K562 (cell line): ENCODE measurements around the gene NMUR1. TPM values are rescaled to one million over a fixed set of nuclear protein-coding genes. Genes with fewer than 3 reads are reported as not detected.

Experiments used
- ATAC-seq: fragments of 200-7000 bp; cut with Tn5 transposase; 3 replicates; pipeline ENCODE4 v1.9.1; 2020; ENCODE audit warnings: moderate library complexity
- BruUV-seq: library from RNA; stranded (reverse); fragments of 400-500 nt; replicated peaks from 2 replicates; lab custom pipeline; 2021; lab: Mats Ljungman, UMichigan
- CTCF ChIA-PET: fragments of 300-600 bp; formaldehyde crosslinking; extraction: SDS; loops from one replicate; lab custom pipeline; 2021; ENCODE audit warnings: low intra/inter-chr PET ratio; lab: Yijun Ruan, JAX
- POLR2A ChIA-PET: fragments of 300-600, 350-650 bp; sonication (Branson Sonifier 250); formaldehyde crosslinking; extraction: SDS; loops from one replicate; lab custom pipeline; 2021; ENCODE audit warnings: antibody characterized with exemption, inconsistent platforms; lab: Yijun Ruan, JAX
- DNase-seq, 4 experiments: peaks; one replicate each; pipeline versions ENCODE4 v3.0.0 to v3.0.0-alpha.2; 2011 to 2018; ENCODE audit warnings: low spot score in 3 of 4, mixed read lengths in 3 of 4; ENCODE audit errors: extremely low read depth in 1 of 4
- FAIRE-seq: peaks from 2 replicates; lab custom pipeline; 2011; peaks lifted over from hg19 to GRCh38; lab: Jason Lieb, UNC
- H2AFZ ChIP-seq: 2 replicates; pipeline ENCODE4 v1.6.0; 2011; ENCODE audit warnings: low read depth, low read length, control low read depth, inconsistent platforms
- H3K27ac ChIP-seq: fragments of 200-600 bp; 3 replicates; pipeline ENCODE4 v1.8.0; 2011; ENCODE audit warnings: low read depth, mild to moderate bottlenecking, control low read depth, inconsistent platforms, low read length, moderate library complexity, mixed read lengths; ENCODE audit errors: extremely low read depth
- H3K27me3 ChIP-seq, 2 experiments: fragments of 300-600 bp in 1 of 2; 2 replicates in 1 of 2; 3 replicates in 1 of 2; pipeline versions ENCODE4 v1.6.0 to v1.8.0; 2011; ENCODE audit warnings: inconsistent platforms in 2 of 2, low read length in 2 of 2, mild to moderate bottlenecking in 1 of 2, mixed read lengths in 1 of 2, moderate library complexity in 1 of 2; ENCODE audit not compliant: control insufficient read depth in 2 of 2, insufficient read depth in 2 of 2
- H3K36me3 ChIP-seq: fragments of 300-600 bp; 3 replicates; pipeline ENCODE4 v1.8.0; 2011; ENCODE audit warnings: mild to moderate bottlenecking, low read length, inconsistent platforms; ENCODE audit not compliant: control insufficient read depth, insufficient read depth
- H3K4me1 ChIP-seq, 2 experiments: fragments of 200-600 bp in 1 of 2; replicated peaks in 1 of 2; 2 replicates in 1 of 2; 3 replicates in 1 of 2; pipeline versions ENCODE4 v1.5.1 to v1.8.0; 2011; ENCODE audit warnings: inconsistent platforms in 2 of 2, low read length in 2 of 2, mild to moderate bottlenecking in 1 of 2, mixed read lengths in 1 of 2, moderate library complexity in 1 of 2; ENCODE audit not compliant: control insufficient read depth in 2 of 2, insufficient read depth in 2 of 2
- H3K4me2 ChIP-seq: 2 replicates; pipeline ENCODE4 v1.6.1; 2011; ENCODE audit warnings: low read length, control low read depth, inconsistent platforms, mixed read lengths; ENCODE audit not compliant: insufficient read depth
- H3K4me3 ChIP-seq: fragments of 200-600 bp; sonication (generic), shearing (Covaris generic); 2 replicates; pipeline ENCODE4 v1.5.1; 2016; ENCODE audit warnings: control low read depth, inconsistent platforms
- H3K79me2 ChIP-seq: fragments of 200-600 bp; 3 replicates; pipeline ENCODE4 v1.8.0; 2011; ENCODE audit warnings: low read length, inconsistent platforms; ENCODE audit not compliant: control insufficient read depth, insufficient read depth
- H3K9ac ChIP-seq, 2 experiments: 2 replicates each; pipeline versions ENCODE4 v1.6.0 to v1.6.1; 2011; ENCODE audit warnings: low read depth in 2 of 2, low read length in 2 of 2, control low read depth in 1 of 2, inconsistent platforms in 1 of 2, mild to moderate bottlenecking in 1 of 2, mixed read lengths in 1 of 2; ENCODE audit not compliant: insufficient read depth in 1 of 2
- H3K9me1 ChIP-seq: one replicate; pipeline ENCODE4 v1.6.0; 2011; ENCODE audit warnings: inconsistent platforms, mild to moderate bottlenecking, low read length, moderate library complexity; ENCODE audit not compliant: control insufficient read depth, insufficient read depth
- H3K9me3 ChIP-seq: replicated peaks from 2 replicates; pipeline ENCODE4 v1.5.1; 2011; ENCODE audit warnings: low read depth, low read length, inconsistent platforms; ENCODE audit not compliant: control insufficient read depth, insufficient read depth
- H4K20me1 ChIP-seq: replicated peaks from 2 replicates; pipeline ENCODE4 v1.6.1; 2011; ENCODE audit warnings: low read length, inconsistent platforms, mixed read lengths; ENCODE audit not compliant: control insufficient read depth, insufficient read depth
- HNRNPUL1 ChIP-seq: fragments of 200-400 bp; formaldehyde crosslinking; IDR thresholded peaks from 2 replicates; pipeline ENCODE4 v1.6.1; 2017; ENCODE audit warnings: low read length
- KLF6 ChIP-seq: fragments of 250-450 bp; sonication (Bioruptor Pico); IDR thresholded peaks from 2 replicates; pipeline ENCODE4 v1.4.0; 2020; ENCODE audit warnings: mild to moderate bottlenecking, moderate library complexity, borderline replicate concordance
- NFATC3 ChIP-seq: fragments of 450-650 bp; IDR thresholded peaks from 2 replicates; pipeline ENCODE4 v1.6.1; 2017; ENCODE audit warnings: mild to moderate bottlenecking
- RAD21 ChIP-seq, 2 experiments: fragments of 250-450 bp in 1 of 2; fragments of 450-650 bp in 1 of 2; sonication (Bioruptor Pico) in 1 of 2; formaldehyde crosslinking in 1 of 2; IDR thresholded peaks in 1 of 2; conservative IDR thresholded peaks in 1 of 2; 2 replicates each; pipeline versions ENCODE4 v1.4.0 to v1.8.0; 2020 to 2022; ENCODE audit warnings: mild to moderate bottlenecking in 2 of 2, moderate library complexity in 1 of 2
- ZNF134 ChIP-seq: fragments of 250-450 bp; sonication (Bioruptor Pico); conservative IDR thresholded peaks from 2 replicates; pipeline ENCODE4 v1.4.0; 2020
- WGBS: fragments of 100-300 bp; shearing (Covaris generic); methylation state at CpG from one replicate; pipeline ENCODE4 v1.1.6; 2016; ENCODE audit warnings: low coverage, mixed read lengths; ENCODE audit not compliant: insufficient coverage; ENCODE audit errors: missing lambda C conversion rate; 5-methylcytosine and 5-hydroxymethylcytosine counted together
- in situ Hi-C: fragments of 300-500 bp; cut with MboI; formaldehyde crosslinking; loops from 4 replicates; pipeline ENCODE4 v1.15.0; 2018; ENCODE audit warnings: inconsistent platforms, mixed read lengths
- intact Hi-C: fragments of 100-400 bp; cut with micrococcal nuclease; formaldehyde crosslinking; loops from 2 replicates; pipeline ENCODE4 v1.14.2; 2022
- polyA plus RNA-seq, 8 experiments: library from polyadenylated mRNA; depleted of rRNA in 4 of 8; stranded (reverse) in 5 of 8; unstranded in 3 of 8; fragments of >200 nt; fragmentation: Nextera tagmentation in 2 of 8; fragmentation: Illumina TruSeq in 1 of 8; extraction: Ambion mirVana in 2 of 8; extraction: Trizol in 1 of 8; gene quantifications; 2 replicates each; pipeline versions ENCODE4 v1.2.1 to v1.2.3, GENCODE V29; 2011 to 2014; ENCODE audit warnings: inconsistent platforms in 1 of 8, missing spikeins in 1 of 8
- total RNA-seq, 7 experiments: library from RNA; depleted of rRNA in 6 of 7; stranded (reverse); fragments of >200 nt in 6 of 7; fragmentation: Illumina TruSeq in 2 of 7; extraction: Trizol in 2 of 7; gene quantifications; 2 replicates each; pipeline versions ENCODE4 v1.2.1 to v1.2.3, GENCODE V29; 2011 to 2021; ENCODE audit warnings: low replicate concordance in 1 of 7
- TF ChIP-seq, protein P1 (sequence below): fragments of 450-650 bp; IDR thresholded peaks from 2 replicates; pipeline ENCODE4 v1.6.1; 2018; ENCODE audit warnings: mild to moderate bottlenecking, low read depth; ENCODE audit not compliant: partially characterized antibody
- TF ChIP-seq, protein P2 (sequence below): sonication (generic); formaldehyde crosslinking; IDR thresholded peaks from 2 replicates; pipeline ENCODE4 v1.9.0; 2022; ENCODE audit warnings: mild to moderate bottlenecking, missing genetic modification reagents
- TF ChIP-seq, protein P3 (sequence below), 3 experiments: IDR thresholded peaks in 2 of 3; conservative IDR thresholded peaks in 1 of 3; 2 replicates each; pipeline ENCODE4 v1.5.1; 2011 to 2012; ENCODE audit warnings: low read length in 3 of 3, mild to moderate bottlenecking in 3 of 3, control low read depth in 2 of 3, improper control_type of control experiment in 1 of 3, inconsistent platforms in 1 of 3, low read depth in 1 of 3, mixed read lengths in 1 of 3, moderate library complexity in 1 of 3; ENCODE audit not compliant: insufficient read depth in 2 of 3
- TF ChIP-seq, protein P4 (sequence below): sonication (generic); formaldehyde crosslinking; IDR thresholded peaks from 2 replicates; pipeline ENCODE4 v1.8.1; 2023; ENCODE audit warnings: mild to moderate bottlenecking, missing genetic modification reagents

NMUR1 gene
- total and polyA plus RNA-seq, 9 of the 15 experiments (the other 6 are each of a cell fraction or from before 2014, with no cell fraction given): 0.01 to 0.27 (median 0.15) TPM

DNA sequence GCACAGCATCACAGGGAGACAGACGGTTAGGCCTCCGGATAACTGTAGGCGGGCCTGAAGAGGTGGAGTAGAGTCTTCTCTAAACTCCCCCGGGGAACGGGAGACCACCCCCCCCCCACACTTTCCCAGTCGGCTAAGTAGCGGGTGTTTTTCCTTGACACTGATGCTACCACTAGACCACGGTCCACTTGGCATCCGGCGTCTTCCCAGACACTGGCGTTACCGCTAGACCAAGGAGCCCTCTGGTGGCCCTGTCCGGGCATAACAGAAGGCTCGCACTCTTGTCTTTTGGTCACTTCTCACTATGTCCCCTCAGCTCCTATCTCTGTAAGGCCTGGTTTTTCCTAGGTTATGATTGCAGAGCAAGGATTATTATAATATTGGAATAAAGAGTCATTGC lies 40.3 kb downstream of the NMUR1 start:
- no peak overlapping the region for H3K9ac ChIP-seq
- no peaks in the 10 kb centered on the region for H3K36me3 ChIP-seq
- WGBS: 46% methylated on average over 11 of the region's 14 CpGs
- ChIA-PET CTCF (no interaction called here), POLR2A (interaction anchor here (0.6 kb wide), 1 partner anchor 250 kb away, joined by 3 read pairs; no protein-coding TSS in a partner anchor)
- no peak overlapping the region for H3K4me3 ChIP-seq
- intact Hi-C loops: loop anchor here (2.0 kb wide), 1 partner anchor 263 kb away; no protein-coding TSS in a partner anchor
- no peak overlapping the region for H3K27ac ChIP-seq
- H3K79me2 ChIP-seq: no peaks in the 10 kb centered on the region
- H3K4me2 ChIP-seq: no peak overlapping the region
- no peaks in the 10 kb centered on the region for H3K4me1 ChIP-seq
- ATAC-seq (peak; percentile 61; the same call in 2 of the 3 replicates), FAIRE-seq (no peak), DNase-seq (peak in 1 of 4 experiments; percentile 22)
- in situ Hi-C loops: no loop called here
- no peaks in the 10 kb centered on the region for H4K20me1 ChIP-seq
- H3K27me3 ChIP-seq: no peaks in the 10 kb centered on the region
- no TSS peak for BruUV-seq
- no peaks in the 10 kb centered on the region for H3K9me1 ChIP-seq
- H2AFZ ChIP-seq: no peak overlapping the region
- no peaks in the 10 kb centered on the region for H3K9me3 ChIP-seq
- TF ChIP-seq HNRNPUL1 (no peak), NFATC3 (no peak), ZNF134 (no peak), RAD21 (CRISPR knock-in tag; conservative IDR thresholded peaks at IDR 0.05 in 1 of 2, IDR thresholded peaks at IDR 0.05 in 1 of 2) (peak in 1 of 2 experiments; percentile 53; a peak in 2 of 4 replicates), KLF6 (no peak)
- TF ChIP-seq, protein P1, sequence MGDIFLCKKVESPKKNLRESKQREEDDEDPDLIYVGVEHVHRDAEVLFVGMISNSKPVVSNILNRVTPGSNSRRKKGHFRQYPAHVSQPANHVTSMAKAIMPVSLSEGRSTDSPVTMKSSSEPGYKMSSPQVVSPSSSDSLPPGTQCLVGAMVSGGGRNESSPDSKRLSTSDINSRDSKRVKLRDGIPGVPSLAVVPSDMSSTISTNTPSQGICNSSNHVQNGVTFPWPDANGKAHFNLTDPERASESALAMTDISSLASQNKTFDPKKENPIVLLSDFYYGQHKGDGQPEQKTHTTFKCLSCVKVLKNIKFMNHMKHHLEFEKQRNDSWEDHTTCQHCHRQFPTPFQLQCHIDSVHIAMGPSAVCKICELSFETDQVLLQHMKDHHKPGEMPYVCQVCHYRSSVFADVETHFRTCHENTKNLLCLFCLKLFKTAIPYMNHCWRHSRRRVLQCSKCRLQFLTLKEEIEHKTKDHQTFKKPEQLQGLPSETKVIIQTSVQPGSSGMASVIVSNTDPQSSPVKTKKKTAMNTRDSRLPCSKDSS: peak; percentile 9
- TF ChIP-seq, protein P2, sequence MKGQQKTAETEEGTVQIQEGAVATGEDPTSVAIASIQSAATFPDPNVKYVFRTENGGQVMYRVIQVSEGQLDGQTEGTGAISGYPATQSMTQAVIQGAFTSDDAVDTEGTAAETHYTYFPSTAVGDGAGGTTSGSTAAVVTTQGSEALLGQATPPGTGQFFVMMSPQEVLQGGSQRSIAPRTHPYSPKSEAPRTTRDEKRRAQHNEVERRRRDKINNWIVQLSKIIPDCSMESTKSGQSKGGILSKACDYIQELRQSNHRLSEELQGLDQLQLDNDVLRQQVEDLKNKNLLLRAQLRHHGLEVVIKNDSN (CRISPR knock-in tag): no peak
- TF ChIP-seq, protein P3, sequence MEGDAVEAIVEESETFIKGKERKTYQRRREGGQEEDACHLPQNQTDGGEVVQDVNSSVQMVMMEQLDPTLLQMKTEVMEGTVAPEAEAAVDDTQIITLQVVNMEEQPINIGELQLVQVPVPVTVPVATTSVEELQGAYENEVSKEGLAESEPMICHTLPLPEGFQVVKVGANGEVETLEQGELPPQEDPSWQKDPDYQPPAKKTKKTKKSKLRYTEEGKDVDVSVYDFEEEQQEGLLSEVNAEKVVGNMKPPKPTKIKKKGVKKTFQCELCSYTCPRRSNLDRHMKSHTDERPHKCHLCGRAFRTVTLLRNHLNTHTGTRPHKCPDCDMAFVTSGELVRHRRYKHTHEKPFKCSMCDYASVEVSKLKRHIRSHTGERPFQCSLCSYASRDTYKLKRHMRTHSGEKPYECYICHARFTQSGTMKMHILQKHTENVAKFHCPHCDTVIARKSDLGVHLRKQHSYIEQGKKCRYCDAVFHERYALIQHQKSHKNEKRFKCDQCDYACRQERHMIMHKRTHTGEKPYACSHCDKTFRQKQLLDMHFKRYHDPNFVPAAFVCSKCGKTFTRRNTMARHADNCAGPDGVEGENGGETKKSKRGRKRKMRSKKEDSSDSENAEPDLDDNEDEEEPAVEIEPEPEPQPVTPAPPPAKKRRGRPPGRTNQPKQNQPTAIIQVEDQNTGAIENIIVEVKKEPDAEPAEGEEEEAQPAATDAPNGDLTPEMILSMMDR (IDR thresholded peaks at IDR 0.05 in 2 of 3, conservative IDR thresholded peaks at IDR 0.05 in 1 of 3; ENCODE audit: insufficient read depth in 2 of 3, low read depth in 1 of 3, low read length in 3 of 3): peak; percentile 45 to 48 (median 46); a peak in 4 of 6 replicates
- TF ChIP-seq, protein P4, sequence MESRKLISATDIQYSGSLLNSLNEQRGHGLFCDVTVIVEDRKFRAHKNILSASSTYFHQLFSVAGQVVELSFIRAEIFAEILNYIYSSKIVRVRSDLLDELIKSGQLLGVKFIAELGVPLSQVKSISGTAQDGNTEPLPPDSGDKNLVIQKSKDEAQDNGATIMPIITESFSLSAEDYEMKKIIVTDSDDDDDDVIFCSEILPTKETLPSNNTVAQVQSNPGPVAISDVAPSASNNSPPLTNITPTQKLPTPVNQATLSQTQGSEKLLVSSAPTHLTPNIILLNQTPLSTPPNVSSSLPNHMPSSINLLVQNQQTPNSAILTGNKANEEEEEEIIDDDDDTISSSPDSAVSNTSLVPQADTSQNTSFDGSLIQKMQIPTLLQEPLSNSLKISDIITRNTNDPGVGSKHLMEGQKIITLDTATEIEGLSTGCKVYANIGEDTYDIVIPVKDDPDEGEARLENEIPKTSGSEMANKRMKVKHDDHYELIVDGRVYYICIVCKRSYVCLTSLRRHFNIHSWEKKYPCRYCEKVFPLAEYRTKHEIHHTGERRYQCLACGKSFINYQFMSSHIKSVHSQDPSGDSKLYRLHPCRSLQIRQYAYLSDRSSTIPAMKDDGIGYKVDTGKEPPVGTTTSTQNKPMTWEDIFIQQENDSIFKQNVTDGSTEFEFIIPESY (CRISPR knock-in tag): peak; percentile 63; the same call in 1 of the 2 replicates
